Endothelial cell (in vitro differentiated cells): ENCODE measurements around the gene OSCP1. TPM values are rescaled to one million over a fixed set of nuclear protein-coding genes. Genes with fewer than 3 reads are reported as not detected.

Source experiments
- DNase-seq: peaks from one replicate; pipeline ENCODE4 v3.0.0; 2021; ENCODE audit warnings: low spot score
- H3K27ac Mint-ChIP-seq: one replicate; pipeline ENCODE4 v1.8.0; 2021; ENCODE audit warnings: mixed read lengths, inconsistent platforms; ENCODE audit not compliant: unreplicated experiment
- H3K27me3 Mint-ChIP-seq: one replicate; pipeline ENCODE4 v1.8.0; 2021; ENCODE audit warnings: mild to moderate bottlenecking, moderate library complexity, mixed read lengths, inconsistent platforms; ENCODE audit not compliant: unreplicated experiment
- H3K36me3 Mint-ChIP-seq: one replicate; pipeline ENCODE4 v1.8.0; 2021; ENCODE audit warnings: mild to moderate bottlenecking, low read depth, mixed read lengths, inconsistent platforms; ENCODE audit not compliant: unreplicated experiment
- H3K4me1 Mint-ChIP-seq: one replicate; pipeline ENCODE4 v1.8.0; 2021; ENCODE audit warnings: mild to moderate bottlenecking, mixed read lengths, inconsistent platforms; ENCODE audit not compliant: unreplicated experiment
- H3K4me3 Mint-ChIP-seq: one replicate; pipeline ENCODE4 v1.8.0; 2021; ENCODE audit warnings: mild to moderate bottlenecking, mixed read lengths, inconsistent platforms; ENCODE audit not compliant: unreplicated experiment
- H3K9me3 Mint-ChIP-seq: one replicate; pipeline ENCODE4 v1.8.0; 2021; ENCODE audit warnings: mixed read lengths, inconsistent platforms; ENCODE audit not compliant: unreplicated experiment
- total RNA-seq: library from RNA; stranded (reverse); fragmentation: NEBNext Ultra II Directional; extraction: Animal tissue kit (Norgen Biotek cat#: 25700); gene quantifications from one replicate; pipeline ENCODE4 v1.2.1, GENCODE V29; 2021; ENCODE audit not compliant: unreplicated experiment
- TF ChIP-seq, protein P1 (sequence below): fragments of 200-600 bp; sonication (generic); IDR thresholded peaks from one replicate; pipeline ENCODE4 v1.5.0; 2021; ENCODE audit warnings: antibody characterized with exemption; ENCODE audit not compliant: unreplicated experiment

Gene OSCP1
- total RNA-seq, 1 donor from 2014 or later = 5.1 TPM

DNA sequence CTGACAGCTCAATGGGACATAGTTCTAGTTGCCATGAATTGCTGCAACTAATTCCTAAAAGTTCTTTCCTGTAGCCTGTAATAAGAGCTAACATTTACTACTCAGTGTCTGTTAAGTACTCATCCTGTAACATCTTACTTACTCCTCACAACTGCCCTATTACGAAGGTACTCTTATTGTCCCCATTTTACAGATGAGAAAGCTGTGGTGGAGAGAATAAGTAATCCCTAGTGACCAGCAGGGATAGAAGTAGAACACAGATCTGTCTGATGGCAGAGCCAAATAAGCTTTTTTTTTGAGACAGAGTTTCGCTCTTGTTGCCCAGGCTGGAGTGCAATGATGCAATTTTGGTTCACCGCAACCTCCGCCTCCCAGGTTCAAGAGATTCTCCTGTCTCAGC lies 67.6 kb downstream of the OSCP1 start:
- DNase-seq = no peak
- Mint-ChIP-seq H3K4me1 (peaks cover 33% of the 10 kb centered on the region), H3K27ac (peak overlapping the region; percentile 30), H3K4me3 (no peak overlapping the region), H3K27me3 (peaks cover 6% of the 10 kb centered on the region), H3K36me3 (peaks cover 11% of the 10 kb centered on the region), H3K9me3 (no peaks in the 10 kb centered on the region)
- TF ChIP-seq, protein P1, sequence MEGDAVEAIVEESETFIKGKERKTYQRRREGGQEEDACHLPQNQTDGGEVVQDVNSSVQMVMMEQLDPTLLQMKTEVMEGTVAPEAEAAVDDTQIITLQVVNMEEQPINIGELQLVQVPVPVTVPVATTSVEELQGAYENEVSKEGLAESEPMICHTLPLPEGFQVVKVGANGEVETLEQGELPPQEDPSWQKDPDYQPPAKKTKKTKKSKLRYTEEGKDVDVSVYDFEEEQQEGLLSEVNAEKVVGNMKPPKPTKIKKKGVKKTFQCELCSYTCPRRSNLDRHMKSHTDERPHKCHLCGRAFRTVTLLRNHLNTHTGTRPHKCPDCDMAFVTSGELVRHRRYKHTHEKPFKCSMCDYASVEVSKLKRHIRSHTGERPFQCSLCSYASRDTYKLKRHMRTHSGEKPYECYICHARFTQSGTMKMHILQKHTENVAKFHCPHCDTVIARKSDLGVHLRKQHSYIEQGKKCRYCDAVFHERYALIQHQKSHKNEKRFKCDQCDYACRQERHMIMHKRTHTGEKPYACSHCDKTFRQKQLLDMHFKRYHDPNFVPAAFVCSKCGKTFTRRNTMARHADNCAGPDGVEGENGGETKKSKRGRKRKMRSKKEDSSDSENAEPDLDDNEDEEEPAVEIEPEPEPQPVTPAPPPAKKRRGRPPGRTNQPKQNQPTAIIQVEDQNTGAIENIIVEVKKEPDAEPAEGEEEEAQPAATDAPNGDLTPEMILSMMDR = no peak

DNA sequence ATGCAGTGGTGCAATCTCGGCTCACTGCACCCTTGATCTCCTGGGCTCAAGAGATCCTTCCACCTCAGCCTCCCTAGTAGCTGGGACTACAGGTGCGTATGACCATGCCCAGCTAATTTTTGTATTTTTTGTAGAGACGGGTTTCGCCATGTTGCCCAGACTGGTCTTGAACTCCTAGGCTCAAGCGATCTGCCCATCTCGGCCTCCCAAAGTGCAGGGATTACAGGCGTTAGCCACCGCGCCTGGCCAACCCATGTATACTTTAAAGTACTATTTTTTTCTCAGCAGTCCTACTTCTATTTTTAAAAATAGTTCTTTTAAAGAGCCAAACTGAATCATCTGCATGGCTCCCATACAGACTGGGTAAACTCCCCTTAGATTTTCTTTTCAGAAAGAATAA lies 68.0 kb downstream of the OSCP1 start:
- peaks cover 11% of the 10 kb centered on the region for H3K36me3 Mint-ChIP-seq
- H3K27me3 Mint-ChIP-seq = peaks cover 6% of the 10 kb centered on the region
- H3K4me3 Mint-ChIP-seq = no peak overlapping the region
- no peaks in the 10 kb centered on the region for H3K9me3 Mint-ChIP-seq
- H3K27ac Mint-ChIP-seq = no peak overlapping the region
- no peak for DNase-seq
- TF ChIP-seq, protein P1 = no peak
- H3K4me1 Mint-ChIP-seq = peaks cover 33% of the 10 kb centered on the region

DNA sequence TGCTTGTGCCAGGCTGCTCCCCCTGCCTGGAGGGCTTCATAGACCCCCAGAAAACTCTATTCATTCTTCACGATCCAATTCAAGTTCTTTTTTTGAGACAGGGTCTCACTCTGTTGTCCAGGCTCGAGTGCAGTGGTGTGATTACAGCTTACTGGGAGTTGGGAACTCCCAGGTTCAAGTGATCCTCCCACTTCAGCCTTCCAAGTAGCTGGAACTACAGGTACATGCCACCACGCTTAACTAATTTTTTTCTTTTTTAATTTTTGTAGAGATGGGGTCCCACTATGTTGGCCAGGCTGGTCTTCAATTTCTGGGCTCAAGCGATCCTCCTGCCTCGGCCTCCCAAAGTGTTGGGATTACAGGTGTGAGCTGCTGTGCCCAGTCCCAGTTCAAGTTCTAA lies 68.8 kb downstream of the OSCP1 start:
- DNase-seq = no peak
- TF ChIP-seq, protein P1 = no peak
- peaks cover 7% of the 10 kb centered on the region for H3K27me3 Mint-ChIP-seq
- peaks cover 11% of the 10 kb centered on the region for H3K36me3 Mint-ChIP-seq
- no peak overlapping the region for H3K4me3 Mint-ChIP-seq
- no peaks in the 10 kb centered on the region for H3K9me3 Mint-ChIP-seq
- no peak overlapping the region for H3K27ac Mint-ChIP-seq
- H3K4me1 Mint-ChIP-seq = peaks cover 28% of the 10 kb centered on the region

DNA sequence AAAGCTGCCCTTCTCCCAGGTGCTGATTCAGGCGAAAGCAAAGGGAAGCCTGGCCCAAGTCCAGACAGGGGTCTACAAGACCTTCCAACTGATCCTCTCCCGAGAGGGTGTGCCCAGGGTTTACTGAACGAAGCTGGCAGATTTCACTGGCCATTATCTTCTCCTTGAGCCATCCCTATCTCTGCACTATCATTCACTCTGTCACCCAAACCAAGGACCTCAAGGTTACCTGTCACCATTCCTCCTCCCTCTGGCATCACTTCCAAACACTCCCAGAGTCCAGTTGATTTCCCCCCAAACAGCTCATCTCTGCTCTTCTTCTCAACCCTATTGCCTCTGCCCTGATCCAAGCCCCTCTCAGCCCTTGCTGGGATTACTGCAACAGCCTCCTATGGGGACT lies 69.5 kb downstream of the OSCP1 start:
- H3K27me3 Mint-ChIP-seq = peaks cover 3% of the 10 kb centered on the region
- no peaks in the 10 kb centered on the region for H3K9me3 Mint-ChIP-seq
- peak overlapping the region; percentile 22 for H3K27ac Mint-ChIP-seq
- no peak for DNase-seq
- TF ChIP-seq, protein P1 = no peak
- H3K36me3 Mint-ChIP-seq = peaks cover 11% of the 10 kb centered on the region
- H3K4me1 Mint-ChIP-seq = peaks cover 28% of the 10 kb centered on the region
- no peak overlapping the region for H3K4me3 Mint-ChIP-seq

DNA sequence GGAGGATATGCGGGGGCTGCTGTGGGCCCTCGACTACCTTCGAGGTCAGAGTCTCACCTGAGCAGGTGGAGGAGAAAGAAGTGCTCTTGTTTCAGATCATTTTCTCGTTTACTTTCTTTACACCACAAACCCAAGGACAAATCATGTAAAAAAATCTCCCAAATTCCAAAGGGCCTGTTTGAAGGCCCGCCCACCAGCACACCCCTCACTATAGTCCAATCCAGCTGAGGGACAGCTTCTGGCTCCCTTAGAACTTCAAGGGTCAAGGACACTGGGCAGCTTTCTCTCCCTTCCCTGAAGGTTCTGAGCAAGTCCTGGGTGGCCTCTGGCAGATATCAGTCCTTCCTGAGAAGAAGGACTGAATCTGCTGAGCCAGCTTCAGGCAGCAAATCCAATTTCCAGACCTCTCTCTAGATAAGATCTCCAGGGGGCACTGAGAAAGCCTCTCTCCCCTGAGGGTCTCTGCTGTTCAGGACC lies 70.1 kb downstream of the OSCP1 start:
- peaks cover 28% of the 10 kb centered on the region for H3K4me1 Mint-ChIP-seq
- H3K9me3 Mint-ChIP-seq = no peaks in the 10 kb centered on the region
- peaks cover 3% of the 10 kb centered on the region for H3K27me3 Mint-ChIP-seq
- H3K27ac Mint-ChIP-seq = no peak overlapping the region
- H3K36me3 Mint-ChIP-seq = peaks cover 11% of the 10 kb centered on the region
- H3K4me3 Mint-ChIP-seq = no peak overlapping the region
- no peak for DNase-seq
- TF ChIP-seq, protein P1 = no peak
